GM12891 (cell line): ENCODE measurements around the gene FMN1.

Source experiments
- DNase-seq: peaks from one replicate; pipeline ENCODE4 v3.0.0; 2011; ENCODE audit warnings: low spot score; ENCODE audit not compliant: insufficient read length
- FAIRE-seq: peaks from 2 replicates; lab custom pipeline; 2011; peaks lifted over from hg19 to GRCh38; lab: Jason Lieb, UNC
- PAX5 ChIP-seq: IDR thresholded peaks from 2 replicates; pipeline ENCODE4 v1.6.1; 2011; ENCODE audit warnings: low read length, moderate library complexity, mild to moderate bottlenecking; ENCODE audit not compliant: insufficient read depth, severe bottlenecking
- POLR2A ChIP-seq: IDR thresholded peaks from 2 replicates; pipeline ENCODE4 v1.6.1; 2011; ENCODE audit warnings: low read depth, low read length, control low read depth
- POLR2AphosphoS5 ChIP-seq: IDR thresholded peaks from 2 replicates; pipeline ENCODE4 v1.6.1; 2011; ENCODE audit warnings: low read depth, low read length, control low read depth
- POU2F2 ChIP-seq: IDR thresholded peaks from 2 replicates; pipeline ENCODE4 v1.6.1; 2011; ENCODE audit warnings: low read depth, mild to moderate bottlenecking, control low read depth, low read length, moderate library complexity
- SPI1 ChIP-seq: IDR thresholded peaks from 2 replicates; pipeline ENCODE4 v1.6.1; 2011; ENCODE audit warnings: low read depth, low read length, control low read depth
- TAF1 ChIP-seq: IDR thresholded peaks from 2 replicates; pipeline ENCODE4 v1.6.1; 2011; ENCODE audit warnings: low read depth, low read length, control low read depth

The FMN1 gene

DNA sequence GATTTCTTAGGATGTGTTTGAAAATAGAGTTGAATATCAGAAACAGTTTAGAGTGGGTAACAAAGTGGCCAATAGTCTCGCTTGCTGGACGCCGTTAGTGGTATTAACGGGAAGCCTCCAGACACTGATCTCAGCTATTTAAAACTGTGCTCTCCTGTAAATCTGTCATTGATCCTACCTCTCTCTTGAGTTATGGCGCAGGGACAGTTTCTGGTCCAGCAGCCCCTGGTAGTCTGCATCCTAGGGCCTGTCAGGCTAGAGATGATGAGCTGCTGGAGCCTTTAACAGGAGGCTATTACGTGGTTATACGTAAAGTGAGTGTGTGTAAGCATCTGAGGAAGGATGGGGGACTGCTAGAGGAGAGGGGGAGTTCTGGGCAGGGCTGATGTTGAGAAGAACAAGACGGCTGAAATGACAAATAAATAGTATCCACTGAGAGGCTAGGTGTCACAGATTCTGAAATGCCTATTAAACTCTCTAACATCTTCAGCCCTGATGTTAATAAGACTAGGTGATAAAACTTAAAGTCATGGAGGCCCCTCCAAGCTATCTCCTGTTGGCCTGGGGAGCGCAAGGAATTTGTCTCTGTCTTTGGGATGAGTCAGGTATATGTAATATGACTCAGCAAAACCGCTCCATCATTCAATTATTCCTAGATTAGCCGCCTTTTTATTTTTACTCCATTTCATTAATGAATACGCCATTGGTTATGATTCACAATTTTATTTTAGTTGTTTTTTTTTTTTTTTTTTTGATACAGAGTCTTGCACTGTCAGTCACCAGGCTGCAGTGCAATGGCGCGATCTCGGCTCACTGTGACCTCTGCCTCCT, 321.0 kb downstream of the FMN1 start:
- TF ChIP-seq SPI1 (no peak), PAX5 (no peak), POU2F2 (no peak), POLR2A (no peak), POLR2AphosphoS5 (no peak), TAF1 (no peak)
- DNase-seq (no peak), FAIRE-seq (no peak)

DNA sequence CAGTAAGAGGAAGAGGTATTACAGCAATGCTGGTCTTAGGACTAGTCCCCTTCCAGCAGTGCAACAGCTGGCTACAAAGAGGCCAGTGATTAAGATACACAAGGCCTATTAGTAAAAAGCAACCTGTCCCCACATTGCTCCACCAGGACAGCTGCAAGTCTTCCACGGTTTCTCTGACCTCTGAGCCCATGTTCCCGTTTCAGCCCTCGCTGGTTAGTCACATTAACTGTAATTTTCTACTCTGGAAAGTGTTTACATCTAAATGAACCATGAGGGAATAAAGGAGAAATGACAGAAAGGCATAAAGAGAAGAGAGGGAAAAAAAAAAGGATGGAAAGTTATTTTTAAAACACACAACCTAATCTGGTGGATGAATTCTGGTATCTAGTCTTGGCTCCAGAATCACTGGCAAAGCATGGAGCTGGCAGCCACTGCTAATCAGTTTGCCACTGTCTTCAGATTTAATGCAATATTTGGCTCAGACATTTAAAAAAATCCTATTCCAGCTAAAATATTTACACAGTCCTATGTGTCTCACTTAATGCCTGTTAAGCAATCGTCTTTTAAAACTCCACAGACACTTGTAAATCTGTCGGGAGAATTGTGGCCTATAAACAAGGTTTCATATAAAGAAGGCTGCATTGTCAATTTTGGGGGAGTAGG, 321.8 kb downstream of the FMN1 start:
- TF ChIP-seq SPI1, result no peak
- no peak for TF ChIP-seq POLR2AphosphoS5
- no peak for TF ChIP-seq POLR2A
- TF ChIP-seq POU2F2, result no peak
- no peak for TF ChIP-seq TAF1
- TF ChIP-seq PAX5, result no peak
- DNase-seq (no peak), FAIRE-seq (no peak)

DNA sequence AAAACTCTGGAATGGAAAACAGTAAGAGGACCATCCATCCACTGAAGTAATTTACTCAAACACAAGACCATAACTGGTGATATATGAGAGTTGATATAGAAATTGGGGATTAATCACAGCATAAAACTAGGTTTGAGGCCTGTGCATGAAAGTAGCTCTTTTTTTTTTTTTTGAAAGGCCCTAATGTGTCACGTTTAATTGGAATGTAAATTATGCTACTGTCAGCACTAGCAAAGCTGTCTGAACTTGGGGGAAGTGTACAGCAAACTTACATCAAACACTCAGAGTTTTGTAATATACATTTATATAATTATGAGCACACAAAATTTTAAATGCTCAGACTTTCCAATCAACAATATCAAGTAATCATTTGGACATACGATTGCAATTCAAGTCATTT, 322.6 kb downstream of the FMN1 start:
- FAIRE-seq (no peak), DNase-seq (no peak)
- no peak for TF ChIP-seq TAF1
- TF ChIP-seq POU2F2, result no peak
- no peak for TF ChIP-seq POLR2A
- no peak for TF ChIP-seq SPI1
- no peak for TF ChIP-seq POLR2AphosphoS5
- no peak for TF ChIP-seq PAX5

DNA sequence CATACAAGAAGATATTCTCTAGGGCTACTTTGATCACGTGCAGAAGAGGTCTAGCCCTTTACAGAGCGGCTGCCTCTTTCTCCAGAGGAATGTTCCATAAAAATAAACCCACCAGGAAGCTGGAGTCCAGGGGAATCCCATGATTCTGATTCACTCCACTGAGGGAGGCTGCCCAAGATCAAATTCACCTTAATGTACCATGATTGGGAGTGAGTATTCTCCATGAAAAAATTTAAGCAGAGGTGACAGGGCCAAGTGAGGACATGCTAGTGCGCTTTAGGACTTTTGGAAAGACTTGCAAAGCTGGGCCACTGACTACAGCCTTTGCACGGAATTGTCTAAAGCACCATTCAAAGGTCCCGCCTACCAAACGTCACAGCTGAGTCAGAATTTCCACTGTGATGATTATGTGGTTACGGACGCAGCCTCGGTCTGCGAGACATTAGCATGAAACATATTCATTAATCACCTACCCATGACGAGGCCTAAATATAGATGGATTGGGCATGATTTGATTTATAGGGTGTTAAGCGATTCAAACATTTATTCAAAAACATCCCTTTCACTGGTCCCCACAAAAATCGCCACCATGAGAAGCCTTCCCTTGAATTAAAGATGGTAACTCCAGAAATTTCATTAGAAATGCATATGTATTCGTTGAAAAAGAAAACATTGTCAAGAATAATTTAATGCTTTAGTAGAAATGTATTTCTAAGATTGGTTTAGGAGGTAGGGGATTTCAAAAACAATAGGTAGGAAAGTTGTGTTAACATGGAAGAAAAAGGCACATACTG, 324.1 kb downstream of the FMN1 start:
- no peak for DNase-seq
- no peak for FAIRE-seq
- TF ChIP-seq POU2F2 (no peak), POLR2A (no peak), POLR2AphosphoS5 (no peak), PAX5 (no peak)

DNA sequence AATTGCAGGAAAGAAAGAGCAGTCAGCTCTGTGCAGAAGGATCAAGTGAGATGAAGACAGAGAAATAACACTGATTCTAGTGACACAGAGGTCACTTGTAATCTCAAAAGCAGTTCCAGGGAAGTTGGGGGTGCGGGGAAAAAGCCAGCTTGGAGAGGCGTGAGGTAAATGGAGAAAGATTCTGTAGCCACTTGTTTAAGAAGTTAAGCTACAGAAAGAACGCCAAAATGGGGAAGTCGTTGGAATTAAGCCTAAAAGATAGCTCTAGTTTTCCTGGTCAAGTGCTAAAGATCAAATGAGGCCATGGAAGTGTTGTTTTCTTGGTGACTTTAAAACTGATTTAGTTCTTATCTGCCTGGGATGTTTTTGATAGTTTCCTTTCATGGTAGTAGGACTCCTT, 324.7 kb downstream of the FMN1 start:
- TF ChIP-seq POLR2A (no peak), POU2F2 (no peak), PAX5 (no peak), POLR2AphosphoS5 (no peak), TAF1 (no peak), SPI1 (no peak)
- DNase-seq (no peak), FAIRE-seq (no peak)

DNA sequence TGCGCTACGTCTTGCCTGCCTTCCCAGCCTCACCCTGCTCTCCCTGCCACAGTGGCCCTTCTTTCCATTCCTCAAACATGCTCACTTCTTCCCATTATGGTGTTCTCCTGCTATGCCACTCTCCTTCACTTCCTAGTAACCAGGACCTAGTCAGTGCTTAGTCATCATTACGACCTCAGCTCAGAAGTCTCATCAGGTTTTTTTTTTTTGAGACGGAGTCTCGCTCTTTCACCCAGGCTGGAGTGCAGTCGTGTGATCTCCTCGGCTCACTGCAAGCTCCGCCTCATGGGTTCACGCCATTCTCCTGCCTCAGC, 327.2 kb downstream of the FMN1 start:
- DNase-seq (no peak), FAIRE-seq (no peak)
- TF ChIP-seq POU2F2 (no peak), POLR2A (no peak), SPI1 (no peak), TAF1 (no peak), POLR2AphosphoS5 (no peak), PAX5 (no peak)

DNA sequence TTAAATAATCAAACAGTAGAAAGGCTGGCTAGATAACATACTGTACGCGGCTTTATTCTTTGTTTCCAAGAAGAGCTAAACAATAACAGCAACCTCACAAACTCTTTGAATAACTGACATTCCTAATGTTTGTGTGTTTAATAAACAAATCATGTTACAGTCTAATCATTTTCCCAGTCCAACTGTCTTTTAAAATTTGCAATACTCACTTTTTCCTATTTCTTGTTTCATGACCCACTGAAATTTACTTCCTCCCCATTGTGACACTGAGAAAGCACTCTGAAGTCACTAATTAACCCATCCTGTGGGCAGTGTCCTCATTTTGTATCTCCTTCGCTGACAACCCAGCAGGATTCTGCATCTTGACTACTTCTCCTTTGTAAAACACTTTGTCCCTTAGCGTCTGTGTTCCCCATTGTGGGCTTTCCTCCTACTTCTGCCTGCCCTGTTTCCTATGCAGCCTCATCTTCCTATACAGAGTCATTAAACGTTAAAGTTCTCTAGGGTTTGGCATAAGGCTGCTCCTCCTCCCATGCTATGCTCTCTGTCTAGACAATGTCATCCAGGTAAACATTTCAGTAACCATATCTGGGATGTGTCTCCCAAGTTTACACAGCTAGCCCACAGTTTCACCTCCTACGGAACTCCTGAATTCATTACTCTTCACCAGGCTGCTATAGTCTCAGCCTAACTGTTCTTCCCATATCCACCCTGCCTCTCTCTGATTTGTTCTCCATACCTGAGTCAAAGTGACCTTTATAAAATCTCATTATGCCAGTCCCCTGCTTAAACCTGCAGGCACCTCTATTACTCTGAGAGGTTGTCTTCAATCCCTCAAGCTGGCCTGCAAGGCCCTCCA, 327.8 kb downstream of the FMN1 start:
- no peak for FAIRE-seq
- DNase-seq, result no peak
- TF ChIP-seq SPI1, result no peak
- no peak for TF ChIP-seq TAF1
- no peak for TF ChIP-seq POU2F2
- no peak for TF ChIP-seq PAX5
- TF ChIP-seq POLR2AphosphoS5, result no peak
- TF ChIP-seq POLR2A, result no peak

DNA sequence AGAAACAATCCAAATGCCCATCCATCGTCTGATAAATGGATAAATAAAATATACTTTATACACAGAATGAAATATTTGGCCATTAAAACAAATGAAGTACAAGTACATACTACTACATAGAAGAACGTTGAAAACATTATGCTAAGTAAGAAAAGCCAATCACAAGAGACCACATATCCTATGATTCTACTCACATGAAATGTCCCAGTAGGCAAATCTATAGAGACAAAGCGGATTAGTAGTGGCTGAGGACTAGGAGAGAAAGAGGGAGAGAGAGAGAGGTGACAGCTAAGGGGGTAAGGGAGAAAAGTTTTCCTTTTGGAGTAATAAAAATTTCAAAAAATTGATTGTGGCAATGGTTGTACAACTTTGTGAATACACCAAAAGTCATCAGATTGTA, 329.7 kb downstream of the FMN1 start:
- TF ChIP-seq POLR2A (no peak), SPI1 (no peak), TAF1 (no peak), POLR2AphosphoS5 (no peak), POU2F2 (no peak), PAX5 (no peak)
- no peak for FAIRE-seq
- no peak for DNase-seq

DNA sequence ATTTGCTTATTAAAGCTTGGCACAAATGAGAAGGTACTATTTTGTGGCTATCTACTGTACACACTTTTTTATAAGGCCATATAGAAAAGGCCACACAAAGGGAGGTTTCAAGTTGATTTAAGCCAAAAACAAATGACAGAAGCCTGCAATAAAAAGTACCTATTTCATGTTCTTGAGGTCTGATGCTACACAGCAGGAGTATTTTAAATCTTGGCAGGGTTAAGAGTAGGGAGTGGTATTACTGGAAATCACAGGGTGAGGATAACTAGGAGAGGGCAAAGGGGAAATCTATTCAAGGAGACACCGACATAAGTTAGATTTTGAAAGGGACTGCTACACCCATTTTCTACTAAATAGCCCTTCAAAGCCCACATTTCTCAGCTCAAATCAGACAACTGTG, 330.5 kb downstream of the FMN1 start:
- FAIRE-seq, result no peak
- DNase-seq, result no peak
- no peak for TF ChIP-seq POLR2AphosphoS5
- no peak for TF ChIP-seq TAF1
- TF ChIP-seq SPI1, result no peak
- TF ChIP-seq POLR2A, result no peak
- no peak for TF ChIP-seq POU2F2
- no peak for TF ChIP-seq PAX5
